WTC11 (cell line): ENCODE measurements around the gene RPL38. TPM values are rescaled to one million over a fixed set of nuclear protein-coding genes. Genes with fewer than 3 reads are reported as not detected.

ENCODE experiments used
- ATAC-seq: fragments of 200-7000 bp; cut with Tn5 transposase; 2 replicates; pipeline ENCODE4 v1.10.0; 2021; ENCODE audit warnings: mild to moderate bottlenecking, moderate library complexity
- CTCF ChIA-PET: fragments of 300-600 bp; sonication (Branson Sonifier 250); formaldehyde crosslinking; loops from one replicate; lab custom pipeline; 2021; ENCODE audit warnings: antibody characterized with exemption; lab: Charles Lee
- POLR2A ChIA-PET: fragments of 350-600 bp; sonication (Branson Sonifier 250); formaldehyde crosslinking; loops from one replicate; lab custom pipeline; 2021; ENCODE audit warnings: antibody characterized with exemption; lab: Charles Lee
- DNase-seq: peaks from one replicate; pipeline ENCODE4 v3.0.0; 2021; ENCODE audit warnings: low spot score
- H3K27ac Mint-ChIP-seq: 2 replicates; pipeline ENCODE4 v1.8.0; 2021; ENCODE audit warnings: mixed read lengths
- H3K27me3 Mint-ChIP-seq: 2 replicates; pipeline ENCODE4 v1.8.0; 2021; ENCODE audit warnings: low read depth, mild to moderate bottlenecking, moderate library complexity, mixed read lengths
- H3K36me3 Mint-ChIP-seq: 2 replicates; pipeline ENCODE4 v1.8.0; 2021; ENCODE audit warnings: mixed read lengths
- H3K4me1 Mint-ChIP-seq: 2 replicates; pipeline ENCODE4 v1.8.0; 2022; ENCODE audit warnings: mixed read lengths
- H3K4me3 Mint-ChIP-seq: 2 replicates; pipeline ENCODE4 v1.8.0; 2021; ENCODE audit warnings: mild to moderate bottlenecking, moderate library complexity, mixed read lengths
- H3K9me3 Mint-ChIP-seq: 2 replicates; pipeline ENCODE4 v1.8.0; 2021; ENCODE audit warnings: mixed read lengths
- ARID4B ChIP-seq: sonication (generic); formaldehyde crosslinking; IDR thresholded peaks from 2 replicates; pipeline ENCODE4 v1.8.0; 2023; ENCODE audit warnings: missing genetic modification reagents, mild to moderate bottlenecking, borderline replicate concordance
- ATF2 ChIP-seq: sonication (generic); formaldehyde crosslinking; IDR thresholded peaks from 2 replicates; pipeline ENCODE4 v1.8.1; 2022; ENCODE audit warnings: low read depth, missing genetic modification reagents, borderline replicate concordance
- CREB1 ChIP-seq: sonication (generic); formaldehyde crosslinking; IDR thresholded peaks from 2 replicates; pipeline ENCODE4 v1.8.0; 2023; ENCODE audit warnings: mild to moderate bottlenecking, missing genetic modification reagents
- CREM ChIP-seq: sonication (generic); formaldehyde crosslinking; IDR thresholded peaks from 2 replicates; pipeline ENCODE4 v1.8.1; 2022; ENCODE audit warnings: mild to moderate bottlenecking, missing genetic modification reagents, moderate library complexity
- ELF4 ChIP-seq: sonication (generic); formaldehyde crosslinking; IDR thresholded peaks from 2 replicates; pipeline ENCODE4 v1.8.1; 2022; ENCODE audit warnings: low read depth, mild to moderate bottlenecking, moderate library complexity, missing genetic modification reagents
- ESRRA ChIP-seq: sonication (generic); formaldehyde crosslinking; IDR thresholded peaks from 2 replicates; pipeline ENCODE4 v1.8.1; 2022; ENCODE audit warnings: mild to moderate bottlenecking, missing genetic modification reagents, borderline replicate concordance
- FOXK1 ChIP-seq: sonication (generic); formaldehyde crosslinking; IDR thresholded peaks from 2 replicates; pipeline ENCODE4 v1.8.0; 2022; ENCODE audit warnings: mild to moderate bottlenecking, moderate library complexity, missing genetic modification reagents
- HMGA2 ChIP-seq: fragments of 250-450 bp; sonication (Bioruptor Pico); IDR thresholded peaks from 2 replicates; pipeline ENCODE4 v1.4.0; 2021; ENCODE audit warnings: mild to moderate bottlenecking, moderate library complexity
- PRDM15 ChIP-seq: sonication (generic); formaldehyde crosslinking; IDR thresholded peaks from 2 replicates; pipeline ENCODE4 v1.8.0; 2022; ENCODE audit warnings: missing genetic modification reagents
- TCF7 ChIP-seq: sonication (generic); formaldehyde crosslinking; IDR thresholded peaks from 2 replicates; pipeline ENCODE4 v1.8.0; 2022; ENCODE audit warnings: mild to moderate bottlenecking, low read depth, missing genetic modification reagents, moderate library complexity
- ZBTB43 ChIP-seq: sonication (generic); formaldehyde crosslinking; IDR thresholded peaks from 2 replicates; pipeline ENCODE4 v1.8.1; 2023; ENCODE audit warnings: mild to moderate bottlenecking, missing genetic modification reagents
- ZNF425 ChIP-seq: fragments of 250-450 bp; sonication (Bioruptor Pico); conservative IDR thresholded peaks from 2 replicates; pipeline ENCODE4 v1.9.0; 2021; ENCODE audit warnings: mild to moderate bottlenecking
- total RNA-seq: library from RNA; stranded (reverse); gene quantifications from 3 replicates; pipeline ENCODE4 v1.2.3, GENCODE V29; 2021
- TF ChIP-seq, protein P1 (sequence below): sonication (generic); formaldehyde crosslinking; IDR thresholded peaks from 2 replicates; pipeline ENCODE4 v1.8.0; 2022; ENCODE audit warnings: mild to moderate bottlenecking, missing genetic modification reagents
- TF ChIP-seq, protein P2 (sequence below): sonication (generic); formaldehyde crosslinking; conservative IDR thresholded peaks from 2 replicates; pipeline ENCODE4 v1.8.1; 2022; ENCODE audit warnings: mild to moderate bottlenecking, missing genetic modification reagents
- TF ChIP-seq, protein P3 (sequence below): fragments of 250-450 bp; sonication (Bioruptor Pico); IDR thresholded peaks from 2 replicates; pipeline ENCODE4 v1.9.0; 2021; ENCODE audit warnings: mild to moderate bottlenecking
- TF ChIP-seq, protein P4 (sequence below): sonication (generic); formaldehyde crosslinking; IDR thresholded peaks from 2 replicates; pipeline ENCODE4 v1.8.1; 2022; ENCODE audit warnings: mild to moderate bottlenecking, moderate library complexity, missing genetic modification reagents

Gene RPL38
- total RNA-seq, 1 experiment from 2014 or later = 1,170 TPM

GRCh38 chr17:74215342-74215727 is 11.9 kb downstream of the RPL38 start:
- peaks cover 33% of the 10 kb centered on the region for H3K4me1 Mint-ChIP-seq
- DNase-seq = no peak
- no peak for TF ChIP-seq ELF4 (CRISPR knock-in tag)
- TF ChIP-seq TCF7 = no peak
- no peak for TF ChIP-seq FOXK1 (CRISPR knock-in tag)
- TF ChIP-seq, protein P1, sequence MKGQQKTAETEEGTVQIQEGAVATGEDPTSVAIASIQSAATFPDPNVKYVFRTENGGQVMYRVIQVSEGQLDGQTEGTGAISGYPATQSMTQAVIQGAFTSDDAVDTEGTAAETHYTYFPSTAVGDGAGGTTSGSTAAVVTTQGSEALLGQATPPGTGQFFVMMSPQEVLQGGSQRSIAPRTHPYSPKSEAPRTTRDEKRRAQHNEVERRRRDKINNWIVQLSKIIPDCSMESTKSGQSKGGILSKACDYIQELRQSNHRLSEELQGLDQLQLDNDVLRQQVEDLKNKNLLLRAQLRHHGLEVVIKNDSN (CRISPR knock-in tag) = no peak
- TF ChIP-seq ZNF425 (CRISPR knock-in tag) = no peak
- TF ChIP-seq, protein P2, sequence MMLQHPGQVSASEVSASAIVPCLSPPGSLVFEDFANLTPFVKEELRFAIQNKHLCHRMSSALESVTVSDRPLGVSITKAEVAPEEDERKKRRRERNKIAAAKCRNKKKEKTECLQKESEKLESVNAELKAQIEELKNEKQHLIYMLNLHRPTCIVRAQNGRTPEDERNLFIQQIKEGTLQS (CRISPR knock-in tag) = no peak
- TF ChIP-seq ZBTB43 (CRISPR knock-in tag) = no peak
- TF ChIP-seq HMGA2 (CRISPR knock-in tag) = no peak
- TF ChIP-seq, protein P3, sequence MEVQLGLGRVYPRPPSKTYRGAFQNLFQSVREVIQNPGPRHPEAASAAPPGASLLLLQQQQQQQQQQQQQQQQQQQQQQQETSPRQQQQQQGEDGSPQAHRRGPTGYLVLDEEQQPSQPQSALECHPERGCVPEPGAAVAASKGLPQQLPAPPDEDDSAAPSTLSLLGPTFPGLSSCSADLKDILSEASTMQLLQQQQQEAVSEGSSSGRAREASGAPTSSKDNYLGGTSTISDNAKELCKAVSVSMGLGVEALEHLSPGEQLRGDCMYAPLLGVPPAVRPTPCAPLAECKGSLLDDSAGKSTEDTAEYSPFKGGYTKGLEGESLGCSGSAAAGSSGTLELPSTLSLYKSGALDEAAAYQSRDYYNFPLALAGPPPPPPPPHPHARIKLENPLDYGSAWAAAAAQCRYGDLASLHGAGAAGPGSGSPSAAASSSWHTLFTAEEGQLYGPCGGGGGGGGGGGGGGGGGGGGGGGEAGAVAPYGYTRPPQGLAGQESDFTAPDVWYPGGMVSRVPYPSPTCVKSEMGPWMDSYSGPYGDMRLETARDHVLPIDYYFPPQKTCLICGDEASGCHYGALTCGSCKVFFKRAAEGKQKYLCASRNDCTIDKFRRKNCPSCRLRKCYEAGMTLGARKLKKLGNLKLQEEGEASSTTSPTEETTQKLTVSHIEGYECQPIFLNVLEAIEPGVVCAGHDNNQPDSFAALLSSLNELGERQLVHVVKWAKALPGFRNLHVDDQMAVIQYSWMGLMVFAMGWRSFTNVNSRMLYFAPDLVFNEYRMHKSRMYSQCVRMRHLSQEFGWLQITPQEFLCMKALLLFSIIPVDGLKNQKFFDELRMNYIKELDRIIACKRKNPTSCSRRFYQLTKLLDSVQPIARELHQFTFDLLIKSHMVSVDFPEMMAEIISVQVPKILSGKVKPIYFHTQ = no peak
- TF ChIP-seq ESRRA (CRISPR knock-in tag) = no peak
- no peak for TF ChIP-seq CREB1 (CRISPR knock-in tag)
- no peak for TF ChIP-seq CREM (CRISPR knock-in tag)
- TF ChIP-seq PRDM15 = no peak
- TF ChIP-seq, protein P4, sequence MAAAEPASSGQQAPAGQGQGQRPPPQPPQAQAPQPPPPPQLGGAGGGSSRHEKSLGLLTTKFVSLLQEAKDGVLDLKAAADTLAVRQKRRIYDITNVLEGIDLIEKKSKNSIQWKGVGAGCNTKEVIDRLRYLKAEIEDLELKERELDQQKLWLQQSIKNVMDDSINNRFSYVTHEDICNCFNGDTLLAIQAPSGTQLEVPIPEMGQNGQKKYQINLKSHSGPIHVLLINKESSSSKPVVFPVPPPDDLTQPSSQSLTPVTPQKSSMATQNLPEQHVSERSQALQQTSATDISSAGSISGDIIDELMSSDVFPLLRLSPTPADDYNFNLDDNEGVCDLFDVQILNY (CRISPR knock-in tag) = no peak
- no peak for TF ChIP-seq ARID4B (CRISPR knock-in tag)
- no peak for TF ChIP-seq ATF2
- 0 out of 2 replicates have a peak, but pooled peaks cover 4% of the 10 kb centered on the region for H3K9me3 Mint-ChIP-seq
- no peak overlapping the region for H3K27ac Mint-ChIP-seq
- peaks cover 2% of the 10 kb centered on the region; the same call in 1 of the 2 replicates for H3K36me3 Mint-ChIP-seq
- H3K27me3 Mint-ChIP-seq = peaks cover 37% of the 10 kb centered on the region
- ATAC-seq = no peak
- ChIA-PET POLR2A (interaction anchor here (0.7 kb wide), 1 partner anchor 216 kb away, joined by 3 read pairs; no protein-coding TSS in a partner anchor), CTCF (interaction anchor here (3.0 to 3.2 kb wide), 2 partner anchors 15 to 29 kb away, joined by 18 to 23 read pairs; no protein-coding TSS in a partner anchor)
- no peak overlapping the region for H3K4me3 Mint-ChIP-seq
